Smooth muscle cell (in vitro differentiated cells): ENCODE measurements around the gene CDRT15L2. TPM values are rescaled to one million over a fixed set of nuclear protein-coding genes. Genes with fewer than 3 reads are reported as not detected.
"Not testable (repeated sequence)": the region's sequence is repeated elsewhere in the genome, so short reads cannot be mapped to it uniquely, and the experiment has no call there.

Experiments
- DNase-seq: peaks from one replicate; lab custom pipeline; 2025; ENCODE audit not compliant: unreplicated experiment; lab: John Stamatoyannopoulos, UW
- H2AFZ ChIP-seq: fragments of 200-600 bp; sonication (generic); 2 replicates; pipeline ENCODE4 v1.6.0; 2016; ENCODE audit warnings: antibody characterized with exemption, low read depth, mild to moderate bottlenecking
- H3F3A ChIP-seq: fragments of 200-600 bp; sonication (generic); 2 replicates; pipeline ENCODE4 v1.6.0; 2017; ENCODE audit warnings: antibody characterized with exemption, low read depth
- H3K27ac ChIP-seq: fragments of 200-600 bp; sonication (generic); 2 replicates; pipeline ENCODE4 v1.5.1; 2016; ENCODE audit warnings: low read depth, mild to moderate bottlenecking
- H3K27me3 ChIP-seq: fragments of 200-600 bp; sonication (generic); 2 replicates; pipeline ENCODE4 v1.6.1; 2016; ENCODE audit warnings: low read depth, mild to moderate bottlenecking
- H3K36me3 ChIP-seq: fragments of 200-600 bp; sonication (generic); 2 replicates; pipeline ENCODE4 v1.5.1; 2016; ENCODE audit warnings: low read depth
- H3K4me1 ChIP-seq: fragments of 200-600 bp; sonication (generic); 2 replicates; pipeline ENCODE4 v1.5.1; 2016; ENCODE audit warnings: low read depth
- H3K4me2 ChIP-seq: fragments of 200-600 bp; sonication (generic); 2 replicates; pipeline ENCODE4 v1.6.0; 2016; ENCODE audit warnings: mild to moderate bottlenecking
- H3K4me3 ChIP-seq: fragments of 200-600 bp; sonication (generic); 2 replicates; pipeline ENCODE4 v1.5.1; 2016; ENCODE audit warnings: mild to moderate bottlenecking
- H3K79me2 ChIP-seq: fragments of 200-600 bp; sonication (generic); 2 replicates; pipeline ENCODE4 v1.6.0; 2016; ENCODE audit warnings: low read depth, mild to moderate bottlenecking
- H3K9ac ChIP-seq: fragments of 200-600 bp; sonication (generic); 2 replicates; pipeline ENCODE4 v1.6.0; 2016; ENCODE audit warnings: low read depth
- H3K9me3 ChIP-seq: fragments of 200-600 bp; sonication (generic); replicated peaks from 2 replicates; pipeline ENCODE4 v1.5.1; 2016; ENCODE audit warnings: low read depth
- H4K20me1 ChIP-seq: fragments of 200-600 bp; sonication (generic); 2 replicates; pipeline ENCODE4 v1.6.0; 2016; ENCODE audit warnings: low read depth
- WGBS: methylation state at CpG from one replicate; pipeline ENCODE4 v1.1.7; 2016; ENCODE audit warnings: low lambda C conversion rate; 5-methylcytosine and 5-hydroxymethylcytosine counted together
- polyA plus RNA-seq: library from polyadenylated mRNA; unstranded; fragments of >200 nt; fragmentation: Nextera tagmentation; extraction: Ambion mirVana; gene quantifications from 2 replicates; pipeline ENCODE4 v1.2.1, GENCODE V29; 2016
- total RNA-seq: library from RNA; depleted of rRNA; stranded (reverse); fragments of >200 nt; gene quantifications from 2 replicates; pipeline ENCODE4 v1.2.3, GENCODE V29; 2014

The CDRT15L2 gene
- total and polyA plus RNA-seq, 2 experiments from 2014 or later = not detected

DNA sequence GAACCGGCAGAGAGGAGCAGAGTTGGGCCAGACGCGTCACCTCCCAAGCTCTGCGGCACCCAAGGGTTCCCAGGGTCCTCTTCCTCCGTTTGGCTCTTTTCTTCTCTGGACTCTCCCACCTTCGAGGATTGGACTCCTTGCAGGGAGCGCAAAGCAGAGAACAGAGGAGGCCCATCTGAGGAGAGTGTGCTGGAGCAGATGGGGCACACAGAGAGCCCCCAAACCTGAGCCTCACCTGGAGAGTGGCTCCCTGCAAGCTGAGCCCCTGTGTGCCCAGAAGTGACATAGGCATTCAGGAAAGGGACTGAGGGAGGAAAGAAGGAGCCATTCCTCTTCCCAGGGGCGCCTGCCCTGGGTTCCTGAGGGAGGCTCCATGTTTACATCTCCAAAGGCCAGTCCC lies 6.3 kb upstream of the CDRT15L2 start:
- not testable (repeated sequence) for H3F3A ChIP-seq, H3K27ac ChIP-seq, H3K4me2 ChIP-seq, DNase-seq, H4K20me1 ChIP-seq, H3K4me3 ChIP-seq, H3K27me3 ChIP-seq, H3K4me1 ChIP-seq, H2AFZ ChIP-seq, H3K36me3 ChIP-seq, H3K9ac ChIP-seq, H3K79me2 ChIP-seq, H3K9me3 ChIP-seq
- WGBS = 96% methylated on average over 7 of the region's 8 CpGs

GRCh38 chr17:20575071-20575470 lies 4.5 kb upstream of the CDRT15L2 start:
- not testable (repeated sequence) for H3K4me3 ChIP-seq, H3K4me2 ChIP-seq, H3K36me3 ChIP-seq, H3K4me1 ChIP-seq, H3K9me3 ChIP-seq, H3K27ac ChIP-seq, H2AFZ ChIP-seq, H3K79me2 ChIP-seq, H3K9ac ChIP-seq, H3K27me3 ChIP-seq, DNase-seq, H3F3A ChIP-seq, H4K20me1 ChIP-seq
- WGBS = 84% methylated on average over 2 of the region's 2 CpGs

DNA sequence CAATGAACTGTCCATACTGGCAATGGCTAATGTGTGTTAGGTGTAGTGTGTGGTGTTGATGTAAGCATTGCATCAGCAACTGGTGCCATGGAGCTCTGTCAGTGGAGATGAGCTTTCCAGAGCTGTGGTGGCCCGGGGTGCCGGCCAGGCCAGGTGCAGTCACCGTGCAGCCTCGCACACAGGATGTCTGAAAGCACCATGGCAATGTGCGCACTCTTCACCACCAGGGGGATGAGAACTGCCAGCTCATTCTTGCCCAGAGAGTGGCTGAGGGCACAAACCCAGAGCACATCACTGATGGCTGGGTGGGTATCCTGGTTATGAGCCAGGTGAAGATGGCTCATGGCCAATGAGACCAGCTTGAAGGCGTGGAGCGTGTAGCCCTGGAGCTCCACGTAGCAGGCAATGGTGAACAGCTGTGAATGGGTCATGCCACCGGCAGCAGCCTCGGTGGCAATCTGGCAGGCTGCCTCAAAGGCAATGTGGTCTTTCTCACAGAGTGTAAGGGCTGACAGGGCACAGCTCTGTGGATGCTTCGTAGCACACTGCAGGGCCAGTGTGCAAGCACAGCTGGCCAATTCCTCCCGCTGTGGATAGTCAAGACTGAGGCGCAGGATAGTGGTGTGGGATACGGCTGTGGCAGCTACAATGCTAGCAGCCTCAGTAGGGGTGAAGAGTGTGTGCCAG lies 4.5 kb downstream of the CDRT15L2 start:
- H3K36me3 ChIP-seq, H4K20me1 ChIP-seq, H3K4me3 ChIP-seq, H3K9me3 ChIP-seq, H3K79me2 ChIP-seq, H3K27ac ChIP-seq, H3K4me2 ChIP-seq, H3F3A ChIP-seq, H3K4me1 ChIP-seq, H3K27me3 ChIP-seq, DNase-seq, H3K9ac ChIP-seq, H2AFZ ChIP-seq: not testable (repeated sequence)
- WGBS = 86% methylated on average over 9 of the region's 14 CpGs

- not testable (repeated sequence) for H3K79me2 ChIP-seq, H3K36me3 ChIP-seq, H3K9ac ChIP-seq, H3K9me3 ChIP-seq, H3F3A ChIP-seq, DNase-seq, H3K27ac ChIP-seq, H3K4me1 ChIP-seq, H4K20me1 ChIP-seq, H3K27me3 ChIP-seq
- H3K4me3 ChIP-seq = peak overlapping the region; percentile 57
- WGBS = 4% methylated on average over 23 of the region's 69 CpGs
- H3K4me2 ChIP-seq = peak overlapping the region; percentile 81
- peak overlapping the region; percentile 25 for H2AFZ ChIP-seq
Measured at GRCh38 chr17:20588744-20589453, 9.4 kb downstream of the CDRT15L2 start.

DNA sequence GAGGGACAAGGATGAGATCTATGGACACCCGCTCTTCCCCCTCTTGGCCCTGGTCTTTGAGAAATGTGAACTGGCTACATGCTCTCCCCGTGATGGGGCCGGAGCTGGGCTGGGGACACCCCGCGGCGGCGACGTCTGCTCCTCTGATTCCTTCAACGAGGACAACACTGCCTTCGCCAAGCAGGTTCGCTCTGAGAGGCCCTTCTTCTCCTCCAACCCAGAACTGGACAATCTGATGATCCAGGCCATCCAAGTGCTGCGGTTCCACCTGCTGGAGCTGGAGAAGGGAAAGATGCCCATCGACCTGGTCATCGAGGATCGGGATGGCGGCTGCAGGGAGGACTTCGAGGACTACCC lies 9.9 kb downstream of the CDRT15L2 start:
- H3K27ac ChIP-seq, H3F3A ChIP-seq: not testable (repeated sequence)

DNA sequence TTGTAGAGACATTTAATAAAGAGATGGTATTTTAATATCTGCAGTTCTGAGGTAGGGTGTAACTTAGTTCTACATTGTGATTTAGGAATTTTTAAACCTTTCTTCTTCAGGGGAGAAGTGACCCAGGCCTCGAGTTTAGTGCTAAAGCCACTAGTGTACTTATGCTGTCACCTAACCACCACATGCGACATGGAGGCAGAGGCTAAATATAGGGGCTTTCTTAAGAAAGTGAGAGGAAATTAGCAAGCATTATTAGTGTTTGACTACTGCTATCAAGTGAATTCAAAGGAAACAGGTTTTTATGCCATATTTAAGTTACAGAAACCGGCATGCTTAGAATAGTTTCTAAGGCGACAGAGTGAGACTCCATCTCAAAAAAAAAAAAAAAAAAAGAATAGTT lies 11.5 kb downstream of the CDRT15L2 start:
- not testable (repeated sequence) for H3K4me3 ChIP-seq, H3K4me2 ChIP-seq, H2AFZ ChIP-seq, H3F3A ChIP-seq, H3K27ac ChIP-seq, H3K9me3 ChIP-seq, H3K4me1 ChIP-seq, H3K79me2 ChIP-seq, H4K20me1 ChIP-seq, H3K36me3 ChIP-seq, H3K9ac ChIP-seq, H3K27me3 ChIP-seq, DNase-seq
- 88% methylated on average over 2 of the region's 4 CpGs for WGBS

More for the DNA sequence above, 9.9 kb downstream of the CDRT15L2 start:
- not testable (repeated sequence) for H3K9ac ChIP-seq, H3K9me3 ChIP-seq, H3K27me3 ChIP-seq, H3K4me1 ChIP-seq, H3K36me3 ChIP-seq, DNase-seq, H4K20me1 ChIP-seq, H3K79me2 ChIP-seq
- 96% methylated on average over 16 of the region's 17 CpGs for WGBS
- H3K4me2 ChIP-seq = peak overlapping the region; percentile 81
- peak overlapping the region; percentile 57 for H3K4me3 ChIP-seq
- H2AFZ ChIP-seq = peak overlapping the region; percentile 18

DNA sequence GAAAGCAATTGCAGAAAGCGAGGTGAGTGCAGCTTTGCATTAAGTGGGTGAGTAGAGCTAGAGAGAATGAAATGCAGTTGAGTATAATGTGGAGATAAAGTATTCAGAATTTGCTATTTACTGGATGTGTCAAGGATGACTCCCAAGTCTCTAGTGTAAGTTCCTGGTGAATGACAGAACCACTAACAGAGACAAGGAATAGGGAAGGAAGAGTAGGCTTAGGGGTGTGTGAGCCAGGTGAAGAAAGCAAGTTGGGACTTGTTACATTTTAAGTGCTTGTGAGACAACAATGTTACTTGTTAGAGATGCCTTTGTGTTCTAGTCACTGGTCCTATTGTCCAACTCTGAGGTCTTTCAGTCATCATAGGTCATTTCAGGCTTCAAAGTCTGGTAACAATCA lies 26.0 kb downstream of the CDRT15L2 start:
- not testable (repeated sequence) for H3K9me3 ChIP-seq, H3K4me3 ChIP-seq, H3K4me1 ChIP-seq, H3K9ac ChIP-seq, H3K79me2 ChIP-seq, H3K27ac ChIP-seq, DNase-seq, H4K20me1 ChIP-seq, H3K36me3 ChIP-seq, H2AFZ ChIP-seq, H3F3A ChIP-seq, H3K27me3 ChIP-seq, H3K4me2 ChIP-seq
- 100% methylated on average over 1 of the region's 1 CpG for WGBS

GRCh38 chr17:20609490-20609889 lies 30.0 kb downstream of the CDRT15L2 start:
- not testable (repeated sequence) for DNase-seq, H3K79me2 ChIP-seq, H3K4me3 ChIP-seq, H3K36me3 ChIP-seq, H3F3A ChIP-seq, H3K4me2 ChIP-seq, H3K4me1 ChIP-seq, H3K27ac ChIP-seq, H2AFZ ChIP-seq, H3K9me3 ChIP-seq, H3K27me3 ChIP-seq, H3K9ac ChIP-seq, H4K20me1 ChIP-seq
- WGBS = 95% methylated on average over 3 of the region's 3 CpGs
